Dermis blood vessel endothelial cell (primary cell): Measurements from ENCODE around the gene ELMO1. TPM values are rescaled to one million over a fixed set of nuclear protein-coding genes. Genes with fewer than 3 reads are reported as not detected.
A peak's percentile ranks its signal among the peaks of the same experiment; 100 is the strongest.

Experiments used
- DNase-seq: peaks from one replicate; pipeline ENCODE4 v3.0.0; 2010
- total RNA-seq: library from RNA; depleted of rRNA; stranded (reverse); fragments of >200 nt; gene quantifications from 2 replicates; pipeline ENCODE4 v1.2.3, GENCODE V29; 2014

The ELMO1 gene
- total RNA-seq, 1 donor from 2014 or later = 109 TPM

GRCh38 chr7:37310327-37311080 is 138.2 kb downstream of the ELMO1 start:
- no peak for DNase-seq

- no peak for DNase-seq
These were observed 139.2 kb downstream of the ELMO1 start for GRCh38 chr7:37309493-37309892.

DNA sequence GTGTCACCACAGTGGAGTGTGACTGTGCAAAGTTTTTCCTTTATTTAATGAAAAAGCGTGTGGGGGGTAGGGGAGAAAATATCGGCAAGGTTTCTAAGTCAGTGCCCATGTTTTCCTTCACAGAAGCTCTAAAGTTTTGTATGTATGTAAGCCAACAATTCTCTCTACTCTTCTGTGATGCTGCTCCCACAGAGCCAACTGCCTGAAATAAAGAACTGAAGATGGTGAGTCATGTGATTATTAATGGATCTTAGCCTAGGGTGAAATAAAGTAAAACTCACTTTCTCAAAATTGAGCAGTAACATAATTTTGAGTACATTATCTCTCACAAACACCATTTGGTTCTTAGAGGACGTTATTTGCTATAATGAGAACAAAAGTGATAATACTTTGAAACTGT is 143.7 kb downstream of the ELMO1 start:
- DNase-seq = no peak

- peak; percentile 71 for DNase-seq
These were observed 151.1 kb downstream of the ELMO1 start for GRCh38 chr7:37297546-37297945.

- DNase-seq = no peak
These were observed 153.3 kb downstream of the ELMO1 start for GRCh38 chr7:37295401-37295800.

GRCh38 chr7:37290731-37291130 is 157.9 kb downstream of the ELMO1 start:
- no peak for DNase-seq

DNA sequence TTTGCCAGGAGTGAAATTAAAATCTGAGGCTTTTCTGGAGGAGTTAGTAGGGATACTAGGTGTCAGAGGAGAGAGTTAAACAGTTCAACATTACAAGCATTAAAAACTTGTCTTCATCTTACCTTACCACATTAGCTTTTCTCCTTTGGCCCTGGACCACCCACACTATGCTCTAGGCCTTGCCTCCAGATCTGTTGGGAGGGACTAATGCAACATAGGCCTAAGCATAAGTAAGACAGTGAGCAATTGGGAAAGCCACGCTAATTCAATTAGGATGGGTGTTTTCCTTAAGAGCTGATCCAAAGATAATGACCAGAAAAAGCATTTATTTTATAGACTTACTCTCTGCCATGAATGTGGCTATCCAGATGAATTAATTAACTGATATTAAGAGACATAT is 158.9 kb downstream of the ELMO1 start:
- DNase-seq = no peak

DNA sequence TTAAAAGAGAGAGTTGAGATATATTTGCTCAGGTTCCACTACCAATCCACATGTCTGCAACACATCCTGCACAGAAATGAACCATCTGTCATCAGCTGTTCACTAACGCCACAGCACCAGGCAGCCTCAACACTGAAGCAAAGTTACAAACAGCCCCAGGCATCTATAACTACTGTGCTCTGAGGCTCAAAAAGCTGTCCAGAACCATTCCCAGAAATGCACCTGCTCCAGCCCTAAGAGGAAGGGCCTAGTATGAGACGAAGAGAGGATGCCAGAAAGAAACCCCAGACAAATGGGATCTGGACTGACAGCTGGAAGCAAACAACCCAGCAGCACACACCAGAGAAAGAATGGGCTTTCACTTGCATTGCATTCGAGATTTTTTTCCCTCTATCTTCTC is 159.3 kb downstream of the ELMO1 start:
- no peak for DNase-seq

DNA sequence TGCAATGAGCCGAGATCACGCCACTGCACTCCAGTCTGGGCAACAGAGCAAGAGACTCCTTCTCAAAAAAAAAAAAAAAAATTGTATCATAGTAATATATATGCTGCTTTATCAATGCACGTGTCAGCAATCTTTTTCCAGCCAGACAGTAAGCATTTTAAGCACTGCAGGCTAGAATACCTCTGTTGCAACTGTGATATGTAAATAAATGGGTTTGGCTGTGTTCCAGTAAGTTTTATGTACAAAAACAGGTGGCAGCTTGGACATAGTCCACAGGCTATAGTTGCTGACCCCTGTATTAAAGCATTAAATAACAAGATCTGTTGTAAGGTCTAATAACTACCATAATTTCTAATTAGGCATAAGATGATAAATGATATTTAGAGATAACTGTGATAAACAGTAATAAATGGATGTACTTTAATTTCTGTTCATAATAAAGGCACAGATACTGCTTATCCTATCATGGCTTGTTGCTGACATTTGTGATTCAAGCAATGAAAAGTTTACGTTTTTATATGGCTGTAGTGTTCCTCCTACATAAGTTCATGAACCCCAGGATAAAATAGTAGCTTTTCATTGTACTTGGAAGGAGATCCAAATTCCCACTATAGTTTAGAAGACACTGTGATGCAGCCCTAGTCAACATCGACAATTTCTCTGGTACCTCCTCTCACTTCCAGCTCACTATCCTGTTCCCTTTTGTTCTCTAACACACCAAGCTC is 161.4 kb downstream of the ELMO1 start:
- peak; percentile 14 for DNase-seq

GRCh38 chr7:37286454-37286832 is 162.2 kb downstream of the ELMO1 start:
- no peak for DNase-seq

GRCh38 chr7:37285706-37286453 is 162.8 kb downstream of the ELMO1 start:
- peak; percentile 49 for DNase-seq

DNA sequence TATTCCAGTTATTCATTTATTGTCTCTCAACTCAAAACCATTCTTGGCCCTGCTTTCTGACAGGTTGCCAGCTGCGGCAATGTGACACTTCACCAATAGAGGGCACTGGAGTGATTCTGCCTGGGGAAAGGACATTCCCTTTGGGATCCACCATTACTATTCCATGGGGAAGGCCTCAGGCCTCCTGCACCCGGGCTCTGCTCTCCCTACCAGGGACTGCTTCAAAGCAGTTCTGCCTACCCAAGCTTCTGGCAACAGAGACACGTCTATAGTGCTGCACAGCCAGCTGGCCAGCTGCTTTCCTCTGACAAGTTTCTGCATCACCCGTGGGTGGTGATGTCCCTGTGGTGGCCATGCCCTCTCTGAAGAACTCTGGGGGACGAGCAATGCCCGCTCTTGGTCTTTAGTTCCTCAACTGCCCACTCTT is 163.8 kb downstream of the ELMO1 start:
- peak; percentile 73 for DNase-seq

- no peak for DNase-seq
These were observed 164.4 kb downstream of the ELMO1 start for GRCh38 chr7:37284285-37284684.

GRCh38 chr7:37283716-37284115 is 164.9 kb downstream of the ELMO1 start:
- DNase-seq = no peak

- DNase-seq = no peak
These were observed 165.7 kb downstream of the ELMO1 start for GRCh38 chr7:37282927-37283326.

DNA sequence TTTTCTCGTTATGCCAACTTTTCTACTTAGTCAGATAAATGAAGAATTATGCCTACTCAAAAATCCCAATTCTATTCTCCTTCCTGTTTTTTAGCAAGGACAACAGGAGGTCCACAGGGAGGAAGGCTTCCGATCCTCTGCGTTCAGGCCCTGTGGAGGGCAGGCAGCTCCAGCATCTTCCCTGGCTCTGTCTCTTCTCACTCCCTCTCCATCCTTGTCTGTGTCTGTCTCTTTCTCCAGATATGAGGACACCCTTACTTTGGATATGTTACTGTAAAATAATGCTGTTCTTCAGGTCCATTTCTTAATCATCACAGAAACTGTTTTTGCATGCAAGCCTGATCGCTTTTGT is 166.6 kb downstream of the ELMO1 start:
- no peak for DNase-seq

DNA sequence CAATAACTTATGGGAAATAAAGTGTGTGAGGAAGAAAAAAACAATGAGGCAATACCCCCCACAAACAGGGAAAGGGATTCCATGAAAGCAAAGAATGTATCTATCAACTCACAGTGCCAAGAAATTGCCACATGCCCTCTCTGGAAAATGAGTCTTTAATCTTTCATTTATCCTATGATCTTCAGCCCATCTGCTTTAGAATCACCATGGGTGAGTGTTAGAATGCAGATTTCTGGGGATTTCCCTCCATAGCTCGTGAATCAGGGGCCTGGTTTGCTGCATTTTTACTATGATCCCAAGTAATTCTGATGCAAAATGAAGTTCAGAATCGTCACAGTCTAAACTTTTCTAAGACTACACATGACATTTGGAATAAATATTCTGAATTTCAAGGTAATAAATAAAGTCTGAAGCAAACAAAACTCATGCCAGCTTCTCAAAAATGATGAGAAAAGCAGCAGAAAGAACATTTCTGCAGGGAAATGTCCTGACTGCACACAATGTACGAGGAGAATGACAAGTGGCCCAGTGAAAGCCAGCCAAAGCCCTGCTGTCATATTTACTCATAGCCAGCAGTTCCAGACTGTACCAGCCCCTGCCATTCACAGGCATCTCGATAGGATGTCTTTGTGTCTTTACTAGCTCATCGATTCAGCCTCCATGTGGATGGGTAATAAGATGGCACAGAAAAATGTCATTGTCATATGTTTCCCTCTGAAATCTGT is 167.1 kb downstream of the ELMO1 start:
- DNase-seq = no peak

DNA sequence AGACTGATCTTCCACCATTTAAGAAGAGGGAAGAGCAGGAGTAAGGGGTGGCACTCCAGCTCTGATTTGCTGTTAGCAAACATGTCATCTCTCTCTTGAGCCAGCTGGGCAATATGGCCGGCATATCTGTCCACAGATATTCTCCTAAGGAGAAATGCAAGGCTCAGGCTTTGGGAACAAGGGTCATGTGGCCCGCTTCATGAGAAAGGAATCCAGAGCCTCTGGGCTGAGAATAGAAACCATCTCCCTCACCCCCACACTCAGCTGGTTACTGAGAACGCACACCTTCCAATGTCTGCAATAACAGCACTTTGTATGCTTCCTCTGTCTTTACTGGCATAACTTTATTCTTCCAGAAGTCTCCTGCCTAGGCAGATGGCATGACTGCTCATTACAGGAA is 171.2 kb downstream of the ELMO1 start:
- no peak for DNase-seq

- no peak for DNase-seq
These were observed 173.5 kb downstream of the ELMO1 start for GRCh38 chr7:37275078-37275710.

DNA sequence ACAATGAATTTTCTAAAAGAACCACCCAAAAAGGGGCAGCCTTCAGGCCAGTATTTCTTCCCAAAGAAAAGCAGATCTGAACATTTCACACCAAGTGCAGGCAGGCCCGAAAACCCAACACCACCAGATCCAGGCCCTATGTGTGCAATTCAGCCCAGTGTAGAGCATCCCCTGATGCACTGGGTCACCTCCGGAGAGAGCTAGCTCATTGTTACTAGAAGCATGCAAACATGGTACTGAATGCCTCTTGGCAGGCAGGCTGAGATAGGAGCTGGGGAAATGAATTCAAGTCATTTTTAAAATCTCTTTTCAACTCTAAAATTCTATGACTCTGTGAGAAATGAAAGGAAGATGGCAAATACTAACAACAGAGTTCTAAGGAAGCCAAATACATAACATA is 174.8 kb downstream of the ELMO1 start:
- no peak for DNase-seq

DNA sequence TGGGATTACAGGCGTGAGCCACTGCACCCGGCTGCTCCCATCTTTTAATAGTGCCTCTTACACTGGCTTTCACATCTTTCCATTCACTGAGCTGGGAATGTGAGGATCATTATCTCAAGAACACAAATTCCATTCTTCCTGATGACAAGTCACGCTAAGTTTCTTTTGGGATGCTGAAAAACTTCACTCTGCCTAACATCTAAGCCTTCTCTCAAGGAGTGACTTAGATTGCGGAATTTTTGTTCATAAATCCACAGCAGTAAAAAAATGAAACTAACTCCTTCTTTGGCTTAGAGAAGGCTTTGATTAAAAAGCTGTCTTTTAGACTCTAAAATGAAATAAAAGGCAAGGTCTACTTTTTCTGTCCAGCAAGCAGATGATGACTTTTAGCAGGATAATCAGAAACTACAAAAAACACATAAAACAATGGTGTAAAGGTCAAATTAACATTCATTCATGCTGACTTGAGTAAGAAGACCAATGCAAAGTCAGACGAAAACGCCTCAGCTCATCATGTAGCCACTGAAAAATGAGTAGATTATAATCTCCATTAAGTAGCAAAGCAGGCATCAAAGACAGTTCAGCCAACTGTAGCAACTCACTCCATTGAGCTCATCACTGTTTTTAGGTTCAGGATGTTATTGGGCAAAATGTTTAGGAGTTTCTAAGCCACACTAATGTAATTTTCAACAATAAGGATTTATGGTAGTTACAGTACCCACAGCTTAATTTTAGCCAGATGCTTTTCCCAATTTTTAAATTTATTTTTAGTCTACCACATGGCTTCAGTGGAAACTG is 178.8 kb downstream of the ELMO1 start:
- no peak for DNase-seq

DNA sequence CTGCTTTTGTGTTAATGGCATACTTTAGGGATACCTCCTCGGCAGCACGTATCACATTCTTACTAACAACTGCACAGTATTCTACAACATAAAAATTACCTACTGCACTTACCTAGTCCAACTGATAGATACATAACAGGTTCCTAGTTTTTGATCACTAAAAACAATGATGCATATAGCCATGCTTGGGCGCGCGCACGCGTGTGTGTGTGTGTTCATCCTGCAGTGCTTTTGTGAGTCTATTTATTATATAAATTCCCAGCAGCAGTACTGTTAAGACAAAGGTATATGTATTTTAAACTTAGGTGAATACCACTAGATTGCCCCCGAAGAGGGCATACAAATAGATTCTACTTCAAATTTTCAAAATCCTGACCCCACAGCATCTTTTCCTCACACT is 181.4 kb downstream of the ELMO1 start:
- no peak for DNase-seq
